HUES6 (cell line): Measurements from ENCODE around the gene MSANTD1.

Experiments
- H3K27ac ChIP-seq: 2 replicates; pipeline ENCODE4 v1.7.0; 2013; ENCODE audit warnings: low read depth, mild to moderate bottlenecking, low read length, inconsistent platforms
- H3K27me3 ChIP-seq: 2 replicates; pipeline ENCODE4 v1.6.1; 2013; ENCODE audit warnings: low read length; ENCODE audit not compliant: control insufficient read depth, insufficient read depth
- H3K36me3 ChIP-seq: 2 replicates; pipeline ENCODE4 v1.6.1; 2013; ENCODE audit warnings: low read length; ENCODE audit not compliant: control insufficient read depth, insufficient read depth
- H3K4me1 ChIP-seq: 2 replicates; pipeline ENCODE4 v1.6.1; 2013; ENCODE audit warnings: low read length; ENCODE audit not compliant: control insufficient read depth, insufficient read depth
- H3K4me3 ChIP-seq: 2 replicates; pipeline ENCODE4 v1.5.1; 2013; ENCODE audit warnings: low read depth, low read length
- H3K9ac ChIP-seq: one replicate; pipeline ENCODE4 v1.6.1; 2013; ENCODE audit warnings: mild to moderate bottlenecking, low read length
- H3K9me3 ChIP-seq: 2 replicates; pipeline ENCODE4 v1.6.1; 2013; ENCODE audit warnings: low read depth, low read length; ENCODE audit not compliant: control insufficient read depth, insufficient read depth

MSANTD1 gene

DNA sequence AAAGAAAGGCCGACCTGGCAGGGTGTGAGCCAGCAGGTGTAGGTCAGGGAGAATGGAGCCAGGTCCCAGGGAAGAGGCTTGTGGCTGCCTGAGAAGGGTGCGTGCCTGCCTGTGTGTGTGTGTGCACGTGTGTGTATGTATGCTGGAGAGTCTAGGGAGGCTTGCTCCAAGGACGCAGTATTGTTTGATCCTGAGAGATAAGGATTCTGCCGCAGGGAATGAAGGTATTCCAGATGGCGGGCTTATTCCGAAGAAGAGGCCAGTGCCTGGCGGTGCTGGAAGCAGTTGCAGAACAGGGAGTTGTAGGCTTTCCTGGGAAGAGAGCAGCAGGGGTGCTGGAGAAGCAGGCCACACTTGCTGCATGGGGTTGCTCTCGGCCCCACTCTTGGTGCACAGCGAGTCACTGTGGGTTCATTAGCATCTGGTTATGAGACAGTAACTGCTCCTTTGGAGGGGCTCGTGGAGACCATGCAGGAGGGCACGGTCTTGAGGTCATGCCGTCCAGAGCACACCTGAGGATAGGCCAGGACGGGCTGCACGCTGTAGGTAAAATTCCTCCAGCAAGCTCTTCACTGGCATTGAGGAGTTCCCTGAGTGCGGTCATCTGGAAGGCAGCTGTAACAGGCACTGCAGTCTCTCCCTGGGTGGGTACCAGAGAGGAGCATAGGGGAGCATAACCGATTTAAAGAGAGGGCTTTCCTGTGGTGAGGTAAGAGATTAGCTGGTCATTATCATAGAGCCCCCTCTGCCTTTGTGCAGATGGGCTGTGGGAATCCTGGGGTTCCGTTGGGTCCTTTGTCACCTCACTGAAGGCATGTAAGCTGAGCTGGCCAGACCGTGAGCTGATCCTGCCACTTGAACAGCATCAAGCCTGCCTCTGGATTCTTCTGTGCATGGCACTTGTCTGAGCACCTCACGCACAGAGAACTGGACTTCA is 29.9 kb upstream of the MSANTD1 start:
- H3K9ac ChIP-seq: no peak overlapping the region
- no peak overlapping the region for H3K27ac ChIP-seq
- H3K27me3 ChIP-seq: no peaks in the 10 kb centered on the region
- no peaks in the 10 kb centered on the region for H3K9me3 ChIP-seq
- peaks cover 95% of the 10 kb centered on the region for H3K36me3 ChIP-seq
- no peak overlapping the region for H3K4me3 ChIP-seq
- no peaks in the 10 kb centered on the region for H3K4me1 ChIP-seq

GRCh38 chr4:3219761-3220475 is 29.0 kb upstream of the MSANTD1 start:
- Histone ChIP-seq H3K4me3 (no peak overlapping the region), H3K36me3 (peaks cover 95% of the 10 kb centered on the region), H3K9ac (no peak overlapping the region), H3K27ac (no peak overlapping the region), H3K9me3 (no peaks in the 10 kb centered on the region), H3K4me1 (no peaks in the 10 kb centered on the region), H3K27me3 (no peaks in the 10 kb centered on the region)

GRCh38 chr4:3220476-3221183 is 28.3 kb upstream of the MSANTD1 start:
- Histone ChIP-seq H3K27me3 (no peaks in the 10 kb centered on the region), H3K4me1 (no peaks in the 10 kb centered on the region), H3K36me3 (peaks cover 94% of the 10 kb centered on the region)

DNA sequence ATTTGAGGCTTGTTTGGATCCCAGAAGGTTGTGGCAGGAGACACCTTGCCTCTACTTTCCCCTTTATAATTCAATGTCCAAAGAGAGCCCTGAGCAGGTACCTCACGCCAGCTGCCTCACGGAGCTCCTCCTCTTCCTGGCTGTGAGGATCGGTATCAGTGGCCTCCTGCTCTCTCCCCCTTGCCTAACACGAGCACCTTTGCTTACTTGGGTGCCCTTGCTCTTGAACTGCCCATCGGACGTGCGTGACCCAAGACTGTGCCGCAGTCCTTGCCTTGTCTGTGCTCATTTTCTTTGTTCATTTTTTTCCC is 27.8 kb upstream of the MSANTD1 start:
- H3K27me3 ChIP-seq: no peaks in the 10 kb centered on the region
- H3K27ac ChIP-seq: no peak overlapping the region
- H3K9me3 ChIP-seq: no peaks in the 10 kb centered on the region
- H3K9ac ChIP-seq: no peak overlapping the region
- no peaks in the 10 kb centered on the region for H3K4me1 ChIP-seq
- H3K4me3 ChIP-seq: no peak overlapping the region
- H3K36me3 ChIP-seq: peaks cover 94% of the 10 kb centered on the region

More at GRCh38 chr4:3220476-3221183, 28.3 kb upstream of the MSANTD1 start:
- H3K4me3 ChIP-seq: no peak overlapping the region
- H3K9ac ChIP-seq: no peak overlapping the region
- H3K27ac ChIP-seq: no peak overlapping the region
- H3K9me3 ChIP-seq: no peaks in the 10 kb centered on the region

GRCh38 chr4:3221996-3222395 is 27.0 kb upstream of the MSANTD1 start:
- Histone ChIP-seq H3K36me3 (peaks cover 96% of the 10 kb centered on the region), H3K4me3 (no peak overlapping the region), H3K9me3 (no peaks in the 10 kb centered on the region), H3K4me1 (no peaks in the 10 kb centered on the region), H3K27me3 (no peaks in the 10 kb centered on the region), H3K27ac (no peak overlapping the region), H3K9ac (no peak overlapping the region)

DNA sequence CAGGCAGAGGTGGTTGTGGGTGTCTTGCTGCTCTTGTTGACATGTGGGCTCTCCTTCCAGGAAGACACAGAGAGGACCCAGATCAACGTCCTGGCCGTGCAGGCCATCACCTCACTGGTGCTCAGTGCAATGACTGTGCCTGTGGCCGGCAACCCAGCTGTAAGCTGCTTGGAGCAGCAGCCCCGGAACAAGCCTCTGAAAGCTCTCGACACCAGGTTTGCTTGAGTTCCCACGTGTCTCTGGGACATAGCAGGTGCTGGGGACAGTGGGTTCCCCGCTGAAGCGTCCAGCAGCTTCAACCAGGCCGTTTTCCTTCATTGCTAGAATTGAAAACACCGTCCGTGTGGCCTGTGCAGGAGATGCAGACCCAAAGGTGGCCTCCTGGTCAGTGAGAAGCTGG is 25.6 kb upstream of the MSANTD1 start:
- H3K4me1 ChIP-seq: no peaks in the 10 kb centered on the region
- no peaks in the 10 kb centered on the region for H3K27me3 ChIP-seq
- H3K4me3 ChIP-seq: no peak overlapping the region
- peaks cover 92% of the 10 kb centered on the region for H3K36me3 ChIP-seq
- no peak overlapping the region for H3K27ac ChIP-seq
- H3K9me3 ChIP-seq: no peaks in the 10 kb centered on the region
- no peak overlapping the region for H3K9ac ChIP-seq

GRCh38 chr4:3223956-3224748 is 24.8 kb upstream of the MSANTD1 start:
- Histone ChIP-seq H3K36me3 (peaks cover 92% of the 10 kb centered on the region), H3K9ac (no peak overlapping the region), H3K4me3 (no peak overlapping the region), H3K27ac (no peak overlapping the region), H3K4me1 (no peaks in the 10 kb centered on the region), H3K9me3 (no peaks in the 10 kb centered on the region), H3K27me3 (no peaks in the 10 kb centered on the region)

DNA sequence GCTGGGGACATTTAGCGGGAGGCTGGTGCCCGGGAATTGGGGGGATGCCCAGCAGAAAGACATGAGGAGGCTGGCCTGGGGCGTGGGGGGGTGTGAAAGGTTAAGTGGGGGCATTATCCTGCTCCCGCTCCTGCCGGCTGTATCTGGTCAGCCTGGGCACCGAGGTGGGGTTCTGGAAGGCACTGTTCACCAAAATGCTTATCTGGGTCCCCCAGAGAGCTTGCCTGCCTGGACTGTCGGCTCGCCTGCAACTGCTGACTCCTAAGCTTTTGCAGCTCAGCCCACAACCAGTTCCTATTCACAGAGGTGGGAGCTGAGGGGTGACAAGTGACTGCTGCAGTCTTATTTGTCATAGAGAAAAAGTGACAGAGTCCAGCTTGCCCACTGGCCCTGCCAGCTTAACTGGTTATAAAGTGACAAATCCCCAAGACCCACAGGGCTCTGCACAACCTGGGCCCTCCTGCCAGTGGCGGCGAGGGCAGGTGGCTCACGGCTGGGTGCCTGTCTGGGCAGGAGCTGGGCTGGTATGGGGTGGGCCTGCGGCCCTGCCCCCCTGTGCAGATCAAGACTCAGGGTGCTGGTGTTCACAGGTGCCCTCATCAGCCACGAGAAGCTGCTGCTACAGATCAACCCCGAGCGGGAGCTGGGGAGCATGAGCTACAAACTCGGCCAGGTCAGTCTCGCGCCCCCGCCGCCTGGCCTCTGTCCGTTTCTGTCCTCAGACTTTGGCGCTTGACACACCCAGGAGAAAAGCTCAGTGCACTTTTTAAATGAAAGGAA is 23.7 kb upstream of the MSANTD1 start:
- H3K4me3 ChIP-seq: no peak overlapping the region
- H3K9ac ChIP-seq: no peak overlapping the region
- H3K9me3 ChIP-seq: no peaks in the 10 kb centered on the region
- H3K27me3 ChIP-seq: no peaks in the 10 kb centered on the region
- no peaks in the 10 kb centered on the region for H3K4me1 ChIP-seq
- no peak overlapping the region for H3K27ac ChIP-seq
- H3K36me3 ChIP-seq: peaks cover 92% of the 10 kb centered on the region

DNA sequence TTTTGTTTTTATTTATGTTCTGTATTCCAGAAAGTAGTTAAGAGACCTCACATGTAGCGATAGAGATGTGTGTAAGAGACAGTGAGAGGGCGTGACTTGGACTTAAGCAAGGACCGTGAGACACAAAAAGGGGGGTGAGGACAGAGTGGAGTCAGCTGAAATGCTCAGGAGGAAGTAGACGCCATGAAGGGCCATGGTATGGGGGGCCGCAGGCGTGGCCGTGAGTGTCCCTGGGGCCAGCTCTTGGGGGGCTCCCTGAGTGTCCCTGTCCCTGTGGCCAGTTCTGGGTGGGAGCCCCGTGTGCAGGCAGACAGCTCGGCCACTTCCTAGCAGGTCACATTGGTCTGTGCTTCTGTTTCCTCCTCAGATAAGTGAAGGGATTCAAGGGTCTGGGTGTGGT is 23.0 kb upstream of the MSANTD1 start:
- Histone ChIP-seq H3K9ac (no peak overlapping the region), H3K36me3 (peaks cover 92% of the 10 kb centered on the region)

DNA sequence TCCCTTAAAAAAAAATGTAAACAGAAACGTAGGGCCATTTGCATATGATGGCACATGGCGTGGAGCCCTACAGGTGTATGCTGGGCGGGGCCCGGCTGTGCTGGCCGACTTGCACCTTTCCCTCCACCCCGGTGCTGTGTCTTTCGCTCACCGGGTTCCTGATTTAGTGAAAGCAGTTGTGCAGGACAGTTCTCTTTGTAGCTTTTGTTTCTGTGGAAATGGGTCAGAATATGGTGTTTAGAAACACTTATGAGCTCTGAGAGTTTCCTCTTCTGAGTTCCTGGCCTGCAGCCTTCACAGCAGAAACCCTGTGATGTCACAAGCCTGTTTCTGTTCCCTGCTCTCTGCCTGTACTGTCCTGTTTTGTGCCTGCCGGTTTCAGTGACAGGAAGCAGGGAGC is 22.5 kb upstream of the MSANTD1 start:
- peaks cover 92% of the 10 kb centered on the region for H3K36me3 ChIP-seq
- no peaks in the 10 kb centered on the region for H3K4me1 ChIP-seq
- no peak overlapping the region for H3K9ac ChIP-seq
- H3K27ac ChIP-seq: no peak overlapping the region
- no peaks in the 10 kb centered on the region for H3K27me3 ChIP-seq
- no peaks in the 10 kb centered on the region for H3K9me3 ChIP-seq
- H3K4me3 ChIP-seq: no peak overlapping the region

More for the DNA sequence above, 23.0 kb upstream of the MSANTD1 start:
- Histone ChIP-seq H3K9me3 (no peaks in the 10 kb centered on the region), H3K27ac (no peak overlapping the region), H3K4me1 (no peaks in the 10 kb centered on the region), H3K27me3 (no peaks in the 10 kb centered on the region), H3K4me3 (no peak overlapping the region)
